Measurements from ENCODE around the gene PELI1. TPM values are rescaled to one million over a fixed set of nuclear protein-coding genes. Genes with fewer than 3 reads are reported as not detected.

The PELI1 gene
- total RNA-seq, 2 experiments from 2014 or later, result 25.6 to 29.8 TPM

DNA sequence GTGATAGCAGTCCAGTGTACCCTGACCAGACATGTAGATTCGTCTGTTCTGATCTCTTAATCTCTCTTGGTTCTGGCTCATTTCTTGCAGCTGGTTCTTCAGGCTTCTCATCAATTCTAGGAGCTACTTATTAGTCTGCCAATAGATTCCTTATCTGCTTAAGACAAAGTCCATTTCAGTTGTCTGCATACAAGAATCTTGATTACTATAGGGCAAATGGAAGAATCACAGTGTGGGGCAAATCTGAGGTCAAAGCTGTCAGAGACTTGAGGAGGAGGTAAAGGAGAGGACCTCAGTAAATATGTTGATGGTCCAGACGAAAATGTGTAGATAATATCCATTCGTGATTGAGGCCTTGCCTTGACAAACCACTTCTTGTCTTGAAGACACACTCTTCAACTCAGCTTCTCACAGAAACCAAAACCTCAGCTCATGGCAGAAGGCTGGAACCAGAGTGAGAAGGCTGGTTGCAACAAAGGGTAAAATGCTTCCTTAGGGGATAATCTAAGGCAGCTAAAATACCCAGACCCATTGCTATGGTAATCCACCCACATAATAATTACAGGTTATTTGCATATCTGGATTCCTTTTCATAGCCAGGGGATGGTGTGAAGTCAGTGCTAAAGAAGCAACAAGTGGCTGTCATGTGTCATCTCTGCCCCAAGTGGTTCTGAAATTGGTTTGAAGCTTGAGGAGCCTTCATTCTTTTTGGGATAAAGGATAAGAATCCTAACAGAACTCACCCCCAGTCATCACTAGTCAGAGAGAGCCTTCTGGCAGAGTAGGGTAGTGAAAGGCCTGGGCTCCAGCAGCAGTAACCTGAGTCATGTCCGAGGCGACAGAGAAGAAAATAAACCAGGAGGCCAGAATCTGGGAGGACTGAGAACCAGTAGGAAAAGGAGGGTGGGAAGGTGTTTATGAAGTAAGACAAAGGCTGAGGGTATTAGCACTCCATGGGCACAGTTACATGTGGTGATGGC, 29.2 kb upstream of the PELI1 start:
- CTCF ChIA-PET, result interaction anchor here (1.2 to 1.5 kb wide), 2 partner anchors 11 to 19 kb away, joined by 4 read pairs; no protein-coding TSS in a partner anchor
- Mint-ChIP-seq H3K9me3 (no peaks in the 10 kb centered on the region), H3K36me3 (ENCODE audit: low read depth) (no peaks in the 10 kb centered on the region), H3K27ac (no peak overlapping the region), H3K4me3 (no peak overlapping the region), H3K27me3 (peaks cover 2% of the 10 kb centered on the region), H3K4me1 (no peaks in the 10 kb centered on the region)
- no peak for DNase-seq
- POLR2A ChIA-PET, result no interaction called here

DNA sequence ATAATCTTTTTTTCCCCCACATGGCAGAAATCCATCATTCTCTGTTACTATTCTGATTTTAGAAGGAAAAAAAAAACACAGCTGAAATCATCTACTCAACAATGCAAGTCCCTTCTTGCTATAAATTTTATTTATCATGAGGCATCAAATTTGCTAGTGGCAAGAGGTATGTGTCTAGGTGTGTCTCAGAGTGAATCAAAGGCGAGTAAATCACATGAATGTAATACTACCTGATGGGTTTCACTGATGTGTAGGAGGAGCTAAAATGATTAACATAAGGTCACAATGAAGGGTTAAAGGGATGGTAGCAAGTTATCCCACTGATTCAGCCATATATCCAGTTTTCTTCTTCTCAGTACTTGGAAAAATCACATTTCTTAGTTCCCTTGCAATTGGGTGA, 24.5 kb upstream of the PELI1 start:
- H3K4me3 Mint-ChIP-seq, result no peak overlapping the region
- H3K36me3 Mint-ChIP-seq (ENCODE audit: low read depth), result no peaks in the 10 kb centered on the region
- ChIA-PET CTCF (interaction anchor here (0.6 to 1.6 kb wide), 4 partner anchors 11 to 174 kb away, joined by 3 to 4 read pairs (median 3); no protein-coding TSS in a partner anchor), POLR2A (no interaction called here)
- no peaks in the 10 kb centered on the region for H3K4me1 Mint-ChIP-seq
- H3K9me3 Mint-ChIP-seq, result no peaks in the 10 kb centered on the region
- DNase-seq, result no peak
- peaks cover 2% of the 10 kb centered on the region for H3K27me3 Mint-ChIP-seq
- no peak overlapping the region for H3K27ac Mint-ChIP-seq

DNA sequence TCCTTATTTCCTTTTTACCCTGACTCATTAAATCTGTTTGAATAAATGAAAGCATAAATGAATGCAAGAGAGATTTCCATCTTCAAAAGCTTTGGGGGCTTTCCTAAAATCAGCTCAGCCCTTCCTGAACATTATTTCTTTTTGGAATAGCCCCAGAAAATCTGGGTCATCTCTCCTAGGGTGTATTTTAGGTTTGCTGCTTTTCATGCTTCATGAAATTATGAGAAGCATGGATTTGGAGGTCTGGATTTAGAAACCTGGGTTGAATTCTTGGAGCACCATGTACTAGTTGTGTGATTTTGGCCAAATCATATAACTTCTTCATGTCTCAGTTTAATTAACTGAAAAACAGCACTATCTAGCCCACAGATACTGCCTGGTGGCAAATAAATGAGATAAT, 24.0 kb upstream of the PELI1 start:
- no peak for DNase-seq
- POLR2A ChIA-PET, result no interaction called here
- H3K36me3 Mint-ChIP-seq (ENCODE audit: low read depth), result no peaks in the 10 kb centered on the region
- H3K27me3 Mint-ChIP-seq, result peaks cover 2% of the 10 kb centered on the region
- H3K4me1 Mint-ChIP-seq, result no peaks in the 10 kb centered on the region
- H3K4me3 Mint-ChIP-seq, result no peak overlapping the region
- no peak overlapping the region for H3K27ac Mint-ChIP-seq
- H3K9me3 Mint-ChIP-seq, result no peaks in the 10 kb centered on the region
- CTCF ChIA-PET, result interaction anchor here (0.8 to 1.6 kb wide), 3 partner anchors 12 to 13 kb away, joined by 3 to 4 read pairs (median 3); no protein-coding TSS in a partner anchor

DNA sequence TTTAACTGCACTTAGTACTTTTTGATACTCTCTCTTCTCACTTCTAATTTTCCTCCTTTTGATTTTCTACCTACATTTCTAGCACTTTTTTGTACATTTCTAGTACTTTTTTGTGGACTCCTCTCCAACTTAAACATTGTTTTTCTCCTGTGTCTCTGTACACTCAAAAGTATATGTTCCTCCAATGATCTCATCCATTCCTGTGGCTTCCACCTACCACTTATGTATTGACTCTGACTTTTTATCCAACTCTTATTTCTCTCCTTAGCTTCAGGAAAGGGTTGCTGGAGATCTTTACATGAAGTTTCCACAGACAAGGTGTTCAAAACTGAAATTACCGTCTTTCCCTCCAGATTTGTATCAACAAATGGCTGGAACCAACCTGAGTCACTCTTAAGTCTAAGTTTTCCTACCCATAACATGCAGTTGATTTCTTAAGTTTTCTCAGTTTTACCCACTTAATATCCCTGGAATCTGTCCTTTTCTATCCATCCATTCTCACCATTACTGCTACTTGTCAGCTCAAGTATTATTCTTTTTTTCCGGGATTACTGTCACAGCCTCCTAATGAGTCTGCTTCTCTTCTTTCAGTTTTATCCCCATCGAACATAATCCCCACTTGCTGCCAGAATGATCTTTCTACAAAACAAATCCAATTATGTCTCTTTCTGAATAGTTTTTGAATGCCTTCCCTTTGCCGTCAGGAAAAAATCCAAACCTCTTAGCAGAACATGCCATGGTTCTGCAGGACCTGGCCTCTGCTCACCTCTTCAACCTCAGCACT, 22.6 kb upstream of the PELI1 start:
- no peaks in the 10 kb centered on the region for H3K36me3 Mint-ChIP-seq (ENCODE audit: low read depth)
- H3K27ac Mint-ChIP-seq, result no peak overlapping the region
- CTCF ChIA-PET, result interaction anchor here (1.0 kb wide), 1 partner anchor 11 kb away, joined by 3 read pairs; no protein-coding TSS in a partner anchor
- no peak overlapping the region for H3K4me3 Mint-ChIP-seq
- POLR2A ChIA-PET, result no interaction called here
- H3K9me3 Mint-ChIP-seq, result no peaks in the 10 kb centered on the region
- H3K27me3 Mint-ChIP-seq, result no peaks in the 10 kb centered on the region
- no peak for DNase-seq
- H3K4me1 Mint-ChIP-seq, result no peaks in the 10 kb centered on the region

DNA sequence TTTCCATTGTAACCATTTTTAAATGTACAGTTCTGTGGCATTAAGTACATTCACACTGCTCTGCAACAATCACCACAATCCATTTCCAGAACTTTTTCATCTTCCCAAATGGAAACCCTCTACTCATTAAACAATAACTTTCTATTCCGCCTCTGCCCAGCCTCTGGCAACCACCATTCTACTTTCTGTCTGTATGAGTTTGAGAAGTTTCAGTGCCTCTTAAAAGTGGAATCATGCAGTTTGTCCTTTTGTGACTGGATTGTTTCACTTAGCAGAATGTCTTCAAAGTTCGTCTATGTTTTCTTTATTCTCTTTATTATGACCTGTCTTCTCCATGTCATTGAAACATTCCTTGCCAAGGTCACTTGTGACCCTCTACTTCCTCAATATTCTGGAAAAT, 22.0 kb upstream of the PELI1 start:
- CTCF ChIA-PET, result interaction anchor here (1.4 kb wide), 1 partner anchor 21 kb away, joined by 5 read pairs; no protein-coding TSS in a partner anchor
- POLR2A ChIA-PET, result no interaction called here
- H3K4me1 Mint-ChIP-seq, result no peaks in the 10 kb centered on the region
- DNase-seq, result no peak
- no peak overlapping the region for H3K4me3 Mint-ChIP-seq
- H3K9me3 Mint-ChIP-seq, result no peaks in the 10 kb centered on the region
- no peaks in the 10 kb centered on the region for H3K27me3 Mint-ChIP-seq
- H3K36me3 Mint-ChIP-seq (ENCODE audit: low read depth), result no peaks in the 10 kb centered on the region
- H3K27ac Mint-ChIP-seq, result no peak overlapping the region

DNA sequence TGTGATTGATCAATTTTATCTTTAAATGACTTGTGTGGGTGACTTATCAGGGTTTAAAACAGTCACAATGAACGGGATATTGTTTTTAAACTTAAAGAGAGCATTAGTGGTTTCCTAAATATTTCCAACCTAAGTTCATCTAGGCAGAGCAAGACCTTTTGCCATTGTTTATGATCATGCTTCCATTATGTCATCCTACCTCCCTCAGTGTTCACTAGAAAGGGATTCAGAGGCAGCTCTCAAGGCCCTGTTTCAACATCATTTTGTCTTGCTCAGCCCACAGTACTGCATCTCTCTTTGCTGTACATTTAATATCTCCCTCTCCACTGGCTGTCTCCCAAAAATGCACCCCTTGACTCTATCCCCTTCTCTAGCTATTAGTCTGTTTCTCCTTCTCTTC, 21.5 kb upstream of the PELI1 start:
- ChIA-PET POLR2A (no interaction called here), CTCF (interaction anchor here (0.6 to 1.4 kb wide), 3 partner anchors 20 to 153 kb away, joined by 3 to 5 read pairs (median 3); no protein-coding TSS in a partner anchor)
- no peak for DNase-seq
- Mint-ChIP-seq H3K4me3 (no peak overlapping the region), H3K36me3 (ENCODE audit: low read depth) (no peaks in the 10 kb centered on the region), H3K27me3 (no peaks in the 10 kb centered on the region), H3K4me1 (no peaks in the 10 kb centered on the region), H3K27ac (no peak overlapping the region), H3K9me3 (no peaks in the 10 kb centered on the region)

DNA sequence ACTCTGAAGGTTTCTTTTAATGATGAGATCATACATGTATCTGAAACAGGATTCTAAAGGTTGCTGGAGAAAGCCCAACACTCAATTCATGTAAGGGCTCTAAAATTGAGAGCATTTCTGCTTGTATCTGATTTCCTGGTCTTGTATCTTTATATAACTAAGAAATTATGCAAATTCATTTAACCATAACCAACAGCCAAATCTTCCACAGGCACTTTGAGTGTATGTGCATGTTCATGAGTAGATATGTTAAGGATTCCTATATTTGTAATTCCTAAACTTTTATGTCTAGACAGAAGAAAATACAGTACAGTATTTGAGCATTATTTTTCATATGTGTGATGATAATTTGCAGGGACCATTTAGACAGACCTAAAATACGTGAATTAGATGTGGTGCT, 20.4 kb upstream of the PELI1 start:
- H3K4me1 Mint-ChIP-seq, result no peaks in the 10 kb centered on the region

DNA sequence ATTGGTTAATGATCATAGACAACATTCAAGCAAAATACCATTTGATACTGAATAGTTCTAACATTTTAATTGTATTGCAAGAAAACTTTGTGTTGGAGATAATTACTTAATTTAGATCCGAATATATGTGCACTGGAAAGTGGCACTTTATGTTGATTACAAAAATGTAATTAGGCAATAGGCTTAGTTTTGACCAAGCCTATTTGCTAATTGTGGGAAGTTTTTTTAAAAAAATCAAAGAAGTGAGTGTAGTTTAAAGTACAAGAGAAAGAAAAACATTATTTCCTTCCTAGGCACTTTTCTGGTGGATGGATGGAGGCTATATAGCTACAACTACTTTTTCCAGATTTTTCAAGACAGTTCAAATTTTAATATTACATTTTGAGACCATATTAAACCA, 18.3 kb upstream of the PELI1 start:
- ChIA-PET POLR2A (no interaction called here), CTCF (interaction anchor here (0.6 to 0.7 kb wide), 2 partner anchors 89 to 134 kb away, joined by 3 to 5 read pairs; no protein-coding TSS in a partner anchor)

More for the DNA sequence above, 20.4 kb upstream of the PELI1 start:
- POLR2A ChIA-PET, result no interaction called here
- Mint-ChIP-seq H3K27me3 (no peaks in the 10 kb centered on the region), H3K4me3 (no peak overlapping the region), H3K27ac (no peak overlapping the region), H3K9me3 (no peaks in the 10 kb centered on the region), H3K36me3 (ENCODE audit: low read depth) (no peaks in the 10 kb centered on the region)
- CTCF ChIA-PET, result no interaction called here
- DNase-seq, result no peak

DNA sequence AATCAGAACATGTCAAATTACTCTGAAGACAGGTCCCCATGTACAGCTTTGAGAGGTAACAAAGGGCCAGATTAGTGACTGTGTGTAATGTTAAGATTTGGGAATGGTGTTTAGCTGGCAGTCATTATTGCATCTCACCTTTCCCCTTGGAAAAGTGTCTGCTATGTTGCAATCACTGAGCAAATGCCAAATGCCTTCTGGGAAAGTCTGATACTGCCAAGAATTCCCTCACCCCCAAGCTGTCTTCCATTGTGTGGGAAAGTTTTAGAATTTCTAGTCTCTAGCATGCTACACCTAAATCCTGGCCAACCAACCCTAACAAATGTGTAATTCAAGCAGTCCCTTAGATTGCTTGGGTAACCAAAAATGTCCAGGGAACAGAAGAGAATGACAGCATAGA, 13.6 kb upstream of the PELI1 start:
- H3K4me3 Mint-ChIP-seq, result no peak overlapping the region
- H3K27ac Mint-ChIP-seq, result no peak overlapping the region
- peaks cover 5% of the 10 kb centered on the region for H3K9me3 Mint-ChIP-seq
- CTCF ChIA-PET, result interaction anchor here (1.2 kb wide), 1 partner anchor 11 kb away, joined by 3 read pairs; no protein-coding TSS in a partner anchor
- H3K4me1 Mint-ChIP-seq, result no peaks in the 10 kb centered on the region
- no peak for DNase-seq
- POLR2A ChIA-PET, result no interaction called here
- peaks cover 22% of the 10 kb centered on the region for H3K27me3 Mint-ChIP-seq
- peaks cover 2% of the 10 kb centered on the region for H3K36me3 Mint-ChIP-seq (ENCODE audit: low read depth)

More for the DNA sequence above, 18.3 kb upstream of the PELI1 start:
- Mint-ChIP-seq H3K4me3 (no peak overlapping the region), H3K9me3 (no peaks in the 10 kb centered on the region), H3K27me3 (peaks cover 5% of the 10 kb centered on the region), H3K4me1 (no peaks in the 10 kb centered on the region), H3K36me3 (ENCODE audit: low read depth) (no peaks in the 10 kb centered on the region), H3K27ac (no peak overlapping the region)
- DNase-seq, result no peak

DNA sequence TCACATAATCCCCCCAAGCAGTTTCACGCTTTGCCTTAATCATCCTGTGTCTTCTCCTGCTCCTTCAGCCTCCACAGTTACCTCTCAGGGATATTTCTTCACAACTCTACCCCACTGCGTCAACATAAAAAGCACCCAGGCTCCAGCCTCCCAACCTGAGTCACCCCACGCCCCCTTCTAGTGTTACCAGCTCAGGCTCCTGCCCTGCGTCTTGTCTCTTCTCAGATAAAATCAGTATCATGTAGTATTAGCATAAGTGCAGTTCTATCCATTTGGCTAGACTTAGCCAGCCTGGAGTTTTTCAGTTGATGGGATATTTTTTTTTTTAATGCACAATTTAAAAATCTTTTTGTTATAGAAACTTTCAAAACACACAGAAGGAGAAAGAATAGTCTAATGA, 9.6 kb upstream of the PELI1 start:
- Mint-ChIP-seq H3K4me3 (no peak overlapping the region), H3K27ac (no peak overlapping the region), H3K9me3 (peaks cover 5% of the 10 kb centered on the region), H3K36me3 (ENCODE audit: low read depth) (peaks cover 2% of the 10 kb centered on the region), H3K4me1 (no peaks in the 10 kb centered on the region), H3K27me3 (peaks cover 19% of the 10 kb centered on the region)
- no peak for DNase-seq
- CTCF ChIA-PET, result no interaction called here
- POLR2A ChIA-PET, result no interaction called here

DNA sequence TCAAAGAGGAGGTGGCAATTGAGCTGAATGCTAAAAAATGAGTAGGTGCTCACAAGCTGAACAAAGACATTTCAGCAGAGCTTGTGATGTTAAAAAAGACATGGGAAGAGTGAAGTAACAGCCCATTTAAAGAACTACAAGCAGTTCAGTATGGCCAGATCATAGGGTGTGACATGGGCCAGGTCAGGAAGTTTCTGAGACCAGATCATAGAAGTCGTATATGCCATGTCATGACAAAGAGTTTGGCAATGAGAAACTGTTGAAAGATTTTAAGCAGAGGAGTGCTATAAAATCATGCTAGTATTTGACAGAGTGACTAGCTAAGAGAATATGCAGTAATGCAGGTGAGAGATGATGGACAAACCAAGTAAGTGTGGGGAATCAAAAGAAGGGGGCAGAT, 7.3 kb upstream of the PELI1 start:
- POLR2A ChIA-PET, result interaction anchor here (0.7 kb wide), 1 partner anchor 53 kb away, joined by 6 read pairs; no protein-coding TSS in a partner anchor
- Mint-ChIP-seq H3K9me3 (peaks cover 5% of the 10 kb centered on the region), H3K27ac (no peak overlapping the region), H3K4me1 (no peaks in the 10 kb centered on the region), H3K27me3 (peaks cover 13% of the 10 kb centered on the region), H3K36me3 (ENCODE audit: low read depth) (no peaks in the 10 kb centered on the region), H3K4me3 (no peak overlapping the region)
- CTCF ChIA-PET, result no interaction called here
- DNase-seq, result no peak

DNA sequence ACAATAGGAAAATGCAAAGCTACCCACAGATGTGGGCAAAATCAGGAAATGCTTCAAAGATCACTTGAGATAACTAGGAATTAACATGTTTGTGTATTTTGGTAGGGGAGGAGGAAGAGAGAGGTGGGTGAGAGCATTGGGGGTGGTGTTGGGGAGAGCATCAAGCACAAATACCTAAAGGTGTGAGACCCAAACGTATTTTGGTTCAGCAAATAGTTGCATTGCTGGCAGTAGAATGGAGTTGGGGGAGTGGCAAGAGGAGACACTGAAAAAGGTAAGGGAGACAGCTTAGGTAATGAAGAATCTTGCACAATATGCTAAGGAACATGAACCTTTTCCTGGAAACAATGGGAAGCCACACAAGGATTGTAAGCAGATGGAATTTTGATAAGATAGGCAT, 1.5 kb upstream of the PELI1 start:
- no peak for DNase-seq
- H3K4me3 Mint-ChIP-seq, result no peak overlapping the region
- POLR2A ChIA-PET, result no interaction called here

More for the DNA sequence above, 1.5 kb upstream of the PELI1 start:
- CTCF ChIA-PET, result interaction anchor here (1.1 to 1.9 kb wide), 3 partner anchors 10 to 96 kb away, joined by 3 to 5 read pairs (median 4); no protein-coding TSS in a partner anchor
- Mint-ChIP-seq H3K27ac (no peak overlapping the region), H3K36me3 (ENCODE audit: low read depth) (peaks cover 6% of the 10 kb centered on the region), H3K27me3 (no peaks in the 10 kb centered on the region), H3K4me1 (peaks cover 13% of the 10 kb centered on the region), H3K9me3 (no peaks in the 10 kb centered on the region)

All from activated CD4-positive, alpha-beta T cell treated with anti-CD3 and anti-CD28 coated beads, Interleukin-2, amount 10 ng/mL, durations not matched to agents 7 days and 5 days (primary cell).